Heart right ventricle (tissue), 16 donors: ENCODE measurements around the gene RHOA. TPM values are rescaled to one million over a fixed set of nuclear protein-coding genes. Genes with fewer than 3 reads are reported as not detected.
"Not testable (repeated sequence)": the region's sequence is repeated elsewhere in the genome, so short reads cannot be mapped to it uniquely, and the experiment has no call there.

Experiments
- ATAC-seq, 8 donors: fragments of 200-7000 bp; cut with Tn5 transposase; one replicate each; pipeline ENCODE4 v1.9.1; 2020; ENCODE audit warnings: mild to moderate bottlenecking in 8 of 8, moderate library complexity in 8 of 8, moderate number of reproducible peaks in 1 of 8
- DNase-seq, 2 donors: peaks; one replicate each; pipeline ENCODE4 v3.0.0-alpha.2; 2020
- H3K27ac ChIP-seq, 10 donors: fragments of 200-600 bp; sonication (generic) in 2 of 10; one replicate each; pipeline versions ENCODE4 v1.5.0 to v1.8.0; 2020 to 2022; ENCODE audit warnings: mild to moderate bottlenecking in 3 of 10
- H3K27me3 ChIP-seq, 7 donors: fragments of 200-600 bp; one replicate each; pipeline ENCODE4 v1.8.0; 2021 to 2022; ENCODE audit warnings: mild to moderate bottlenecking in 2 of 7
- H3K36me3 ChIP-seq, 9 donors: fragments of 200-600 bp; sonication (generic) in 1 of 9; one replicate each; pipeline versions ENCODE4 v1.5.0 to v1.8.0; 2020 to 2022; ENCODE audit warnings: mild to moderate bottlenecking in 2 of 9
- H3K4me1 ChIP-seq, 9 donors: fragments of 200-600 bp; sonication (generic) in 1 of 9; one replicate each; pipeline versions ENCODE4 v1.5.0 to v1.8.0; 2020 to 2022; ENCODE audit warnings: mild to moderate bottlenecking in 4 of 9
- H3K4me3 ChIP-seq, 10 donors: fragments of 200-600 bp; sonication (generic) in 2 of 10; one replicate each; pipeline versions ENCODE4 v1.5.0 to v1.8.0; 2020 to 2022; ENCODE audit warnings: mild to moderate bottlenecking in 7 of 10, moderate library complexity in 2 of 10
- H3K9me3 ChIP-seq, 11 donors: fragments of 200-600 bp in 10 of 11; sonication (generic) in 2 of 11; one replicate each; pipeline versions ENCODE4 v1.5.0 to v1.8.0; 2013 to 2022; ENCODE audit warnings: mild to moderate bottlenecking in 2 of 11, control low read depth in 1 of 11, moderate library complexity in 1 of 11
- WGBS, 2 donors: extraction: QIAGEN DNeasy Blood & Tissue Kit; methylation state at CpG; one replicate each; pipeline ENCODE4 v1.1.7; 2013; ENCODE audit warnings: inconsistent platforms in 1 of 2; 5-methylcytosine and 5-hydroxymethylcytosine counted together
- intact Hi-C, 10 donors: fragments of 100-400 bp; cut with DNase I; formaldehyde crosslinking; loops; one replicate each; pipeline versions ENCODE4 v1.11.1 to v1.14.2; 2022
- polyA plus RNA-seq, 2 donors: library from polyadenylated mRNA; stranded (reverse); fragments of 200-250 nt; gene quantifications; one replicate each; pipeline ENCODE4 v1.2.3, GENCODE V29; 2013
- total RNA-seq, 10 donors: library from RNA; stranded (reverse); fragmentation: NEBNext Ultra II Directional in 3 of 10; extraction: Animal tissue kit (Norgen Biotek cat#: 25700) in 3 of 10; gene quantifications; one replicate each; pipeline versions ENCODE4 v1.2.1 to v1.2.4, GENCODE V29; 2021 to 2023
- TF ChIP-seq, protein P1 (sequence below), 9 donors: fragments of 200-600 bp; sonication (generic) in 2 of 9; IDR thresholded peaks; one replicate each; pipeline versions ENCODE4 v1.5.0 to v1.8.0; 2021 to 2022; ENCODE audit warnings: antibody characterized with exemption in 9 of 9, mild to moderate bottlenecking in 5 of 9, moderate library complexity in 1 of 9
- donor health status: Arrhythmogenic right ventricular cardiomyopathy.
- donor health status: ischemic (EF 13 %, LVEDD 7.1; RV severe dilation, severe dysfunction).
- donor health status: healthy with polysubstance abuse.
- donor health status: DM: no; HTN: yes; CAD: no.
- donor health status: DM: no; HTN: no; CAD: no.
- donor health status: ischemic (EF 25% LVEDD 6.9; RV normal size, moderate dysfunction).
- donor health status: ischemic (EF 25% LVEDD 5.7; RV mildly dilated, moderate dysfunction).
- donor health status: healthy.
- donor health status: DM: yes; HTN: yes; CAD: no.
- donor health status: Ischemic cardiomyopathy.
- donor health status: ischemic (EF 35%, LVEDD 5.7; RV mildly dilated, moderate dysfunction).
- donor health status: nonischemic (EF 11% LVEDD 7.7; RV severe dilation, severe dysfunction).
- donor health status: DM: yes; HTN: yes; CAD: no.
- donor health status: PGD.
- donor health status: ischemic (EF 29% LVEDD 5.4; RV normal size, mild dysfunction).
- donor health status: nonischemic (EF 23%, LVEDD 6.1; RV moderate dilation, normal function).

Gene RHOA
- total and polyA plus RNA-seq, 12 donors: 139 to 335 (median 250) TPM

DNA sequence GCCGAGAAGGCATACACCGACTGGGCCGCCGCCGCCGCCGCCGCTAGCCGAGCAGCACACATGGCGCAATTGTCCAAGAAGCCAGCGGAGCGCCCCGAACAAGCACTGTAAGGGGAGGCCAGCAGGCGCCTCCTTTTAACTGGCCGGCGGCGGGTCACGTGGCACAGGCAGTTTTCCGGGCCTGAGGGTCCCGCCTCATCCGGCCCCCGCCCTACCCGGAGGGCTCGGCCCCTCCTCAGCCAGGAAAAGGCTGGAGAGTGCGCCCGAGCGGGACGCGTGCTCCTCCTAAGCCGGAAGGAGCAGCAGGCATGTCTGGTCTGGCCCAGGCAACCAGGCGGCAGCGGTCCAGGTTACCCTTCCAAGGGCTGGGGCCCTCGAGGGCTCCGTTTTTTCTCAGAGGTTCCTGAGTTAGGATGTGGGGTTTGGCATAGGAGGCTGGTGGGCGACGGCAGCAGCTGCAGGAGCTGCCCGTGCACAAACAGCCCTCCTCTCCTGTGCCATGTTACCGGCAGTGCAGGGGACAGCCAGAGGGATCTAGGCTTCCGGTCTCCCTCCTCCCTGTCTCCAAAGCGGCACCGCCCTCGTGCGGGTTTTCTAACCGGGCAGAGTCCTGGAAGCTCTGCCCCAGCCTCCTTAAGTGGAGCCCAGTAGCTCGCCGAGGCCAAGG, 53.4 kb downstream of the RHOA start, which contains the start of gene GPX1:
GPX1 (minus strand) TSS at position 137 of the 667 bp plus-strand sequence; CDS start at position 62, 75 bp downstream.
- no peaks in the 10 kb centered on the region for H3K9me3 ChIP-seq
- ATAC-seq (peak; percentile 95 to 97 (median 97)), DNase-seq (peak; percentile 96)
- intact Hi-C loops: loop anchor here in 6 of 10 donors (2.0 to 5.0 kb wide), 4 partner anchors 18 to 54 kb away; partner anchors contain the start of genes RHOA (in 5 of the 6), TCTA (in 4 of the 6) and USP4 (in 1 of the 6)
- peak within 1 kb of the TSS; percentile 60 to 92 (median 81) for H3K4me3 ChIP-seq
- 1 to 2% methylated on average over 43 to 45 of the region's 46 CpGs for WGBS, 2 donors
- TF ChIP-seq, protein P1, sequence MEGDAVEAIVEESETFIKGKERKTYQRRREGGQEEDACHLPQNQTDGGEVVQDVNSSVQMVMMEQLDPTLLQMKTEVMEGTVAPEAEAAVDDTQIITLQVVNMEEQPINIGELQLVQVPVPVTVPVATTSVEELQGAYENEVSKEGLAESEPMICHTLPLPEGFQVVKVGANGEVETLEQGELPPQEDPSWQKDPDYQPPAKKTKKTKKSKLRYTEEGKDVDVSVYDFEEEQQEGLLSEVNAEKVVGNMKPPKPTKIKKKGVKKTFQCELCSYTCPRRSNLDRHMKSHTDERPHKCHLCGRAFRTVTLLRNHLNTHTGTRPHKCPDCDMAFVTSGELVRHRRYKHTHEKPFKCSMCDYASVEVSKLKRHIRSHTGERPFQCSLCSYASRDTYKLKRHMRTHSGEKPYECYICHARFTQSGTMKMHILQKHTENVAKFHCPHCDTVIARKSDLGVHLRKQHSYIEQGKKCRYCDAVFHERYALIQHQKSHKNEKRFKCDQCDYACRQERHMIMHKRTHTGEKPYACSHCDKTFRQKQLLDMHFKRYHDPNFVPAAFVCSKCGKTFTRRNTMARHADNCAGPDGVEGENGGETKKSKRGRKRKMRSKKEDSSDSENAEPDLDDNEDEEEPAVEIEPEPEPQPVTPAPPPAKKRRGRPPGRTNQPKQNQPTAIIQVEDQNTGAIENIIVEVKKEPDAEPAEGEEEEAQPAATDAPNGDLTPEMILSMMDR (IDR thresholded peaks at IDR 0.05): no peak
- peaks cover 0 to 73% (median 38%) of the 10 kb centered on the region in 9 donors for H3K36me3 ChIP-seq
- H3K4me1 ChIP-seq: peaks cover 6 to 53% (median 40%) of the 10 kb centered on the region in 9 donors
- H3K27ac ChIP-seq: peak within 1 kb of the TSS; percentile 74 to 96 (median 92)
- H3K27me3 ChIP-seq: no peaks in the 10 kb centered on the region

DNA sequence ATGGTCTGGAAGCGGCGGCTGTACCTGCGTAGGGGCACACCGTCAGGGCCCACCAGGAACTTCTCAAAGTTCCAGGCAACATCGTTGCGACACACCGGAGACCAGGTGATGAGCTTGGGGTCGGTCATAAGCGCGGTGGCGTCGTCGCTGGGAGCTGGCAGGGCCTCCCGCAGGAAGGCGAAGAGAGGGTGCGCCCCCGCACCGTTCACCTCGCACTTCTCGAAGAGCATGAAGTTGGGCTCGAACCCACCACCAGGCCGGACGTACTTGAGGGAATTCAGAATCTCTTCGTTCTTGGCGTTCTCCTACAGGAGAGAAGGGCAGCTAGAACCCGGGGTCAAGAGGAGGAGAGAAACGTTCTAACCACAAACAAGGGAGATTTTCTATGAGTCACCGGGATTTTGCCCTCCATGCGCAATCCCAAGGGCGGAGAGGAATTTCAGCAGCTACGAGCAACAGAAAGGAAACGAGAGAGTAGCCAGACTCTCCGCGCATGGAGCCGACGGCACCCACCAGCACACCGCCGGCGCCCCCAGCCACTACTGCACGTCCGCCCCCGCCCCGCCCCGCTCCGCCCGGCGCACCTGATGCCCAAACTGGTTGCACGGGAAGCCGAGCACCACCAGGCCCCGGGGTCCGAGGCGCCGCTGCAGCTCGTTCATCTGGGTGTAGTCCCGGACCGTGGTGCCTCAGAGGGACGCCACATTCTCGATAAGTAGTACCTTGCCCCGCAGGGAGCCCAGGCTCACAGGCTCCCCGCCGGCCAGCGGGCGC, 54.1 kb downstream of the RHOA start:
- intact Hi-C loops: loop anchor here in 6 of 10 donors (2.0 to 5.0 kb wide), 4 partner anchors 17 to 55 kb away; partner anchors contain the start of genes RHOA (in 5 of the 6), TCTA (in 4 of the 6) and USP4 (in 1 of the 6)
- 7 to 12% methylated on average over 55 to 63 of the region's 63 CpGs for WGBS, 2 donors
- peak; percentile 21 to 72 (median 38) for ATAC-seq
- H3K9me3 ChIP-seq, H3K27me3 ChIP-seq: not testable (repeated sequence)
- peak; percentile 44 to 56 for DNase-seq
- peak overlapping the region; percentile 60 to 92 (median 81) for H3K4me3 ChIP-seq
- H3K27ac ChIP-seq: peak overlapping the region; percentile 74 to 96 (median 92)
- peaks cover 6 to 60% (median 40%) of the 10 kb centered on the region in 9 donors for H3K4me1 ChIP-seq
- peaks cover 0 to 66% (median 32%) of the 10 kb centered on the region in 9 donors for H3K36me3 ChIP-seq

DNA sequence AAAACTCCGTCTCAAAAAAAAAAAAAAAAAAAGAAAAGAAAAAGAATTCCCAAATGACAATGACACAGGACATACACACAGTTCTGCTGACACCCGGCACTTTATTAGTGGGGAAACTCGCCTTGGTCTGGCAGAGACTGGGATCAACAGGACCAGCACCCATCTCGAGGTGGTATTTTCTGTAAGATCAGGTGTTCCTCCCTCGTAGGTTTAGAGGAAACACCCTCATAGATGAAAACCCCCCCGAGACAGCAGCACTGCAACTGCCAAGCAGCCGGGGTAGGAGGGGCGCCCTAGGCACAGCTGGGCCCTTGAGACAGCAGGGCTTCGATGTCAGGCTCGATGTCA, 54.7 kb downstream of the RHOA start:
- peak overlapping the region; percentile 60 to 92 (median 81) for H3K4me3 ChIP-seq
- DNase-seq, H3K27me3 ChIP-seq, H3K9me3 ChIP-seq: not testable (repeated sequence)
- H3K27ac ChIP-seq: peak overlapping the region; percentile 74 to 96 (median 92)
- peak in 1 of 8 donors; percentile 1 for ATAC-seq
- intact Hi-C loops: loop anchor here in 5 of 10 donors (5.0 kb wide), 2 partner anchors 50 to 55 kb away; partner anchors contain the start of genes RHOA (in 4 of the 5) and TCTA (in 4 of the 5)
- H3K4me1 ChIP-seq: peaks cover 6 to 66% (median 40%) of the 10 kb centered on the region in 9 donors
- peaks cover 0 to 60% (median 26%) of the 10 kb centered on the region in 9 donors for H3K36me3 ChIP-seq
- 35 to 37% methylated on average over 8 to 10 of the region's 10 CpGs for WGBS, 2 donors

DNA sequence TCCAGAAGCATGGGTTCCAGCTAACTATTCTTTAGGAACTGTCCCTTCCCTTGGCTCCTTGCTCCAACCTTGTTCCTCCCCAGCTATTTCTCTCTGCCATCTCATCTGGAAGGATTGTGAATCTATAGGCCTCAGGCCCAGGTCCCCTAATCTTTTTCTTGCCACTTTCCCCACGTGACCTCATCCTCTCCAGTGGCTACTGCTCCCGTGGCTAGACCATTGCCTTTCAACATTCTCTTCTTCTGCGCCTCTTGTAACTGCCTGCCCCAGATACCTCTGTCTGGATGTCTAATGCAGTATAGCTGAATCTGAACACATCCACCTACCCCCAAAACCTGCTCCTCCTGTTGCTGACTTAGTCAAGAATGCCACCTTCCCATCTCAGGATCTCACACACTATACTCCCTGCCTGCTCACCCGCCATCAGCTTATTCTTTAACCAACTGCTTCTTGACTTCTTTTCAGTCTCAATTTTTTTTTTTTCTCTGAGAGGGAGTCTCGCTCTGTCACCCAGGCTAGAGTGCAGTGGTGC, 58.8 kb downstream of the RHOA start:
- H3K27ac ChIP-seq: peak overlapping the region in 2 of 10 donors; percentile 37 to 89
- no peaks in the 10 kb centered on the region for H3K9me3 ChIP-seq
- H3K27me3 ChIP-seq: no peaks in the 10 kb centered on the region
- no peak for ATAC-seq
- peaks cover 0 to 28% (median 3%) of the 10 kb centered on the region in 9 donors for H3K36me3 ChIP-seq
- no peak overlapping the region for H3K4me3 ChIP-seq
- TF ChIP-seq, protein P1 (IDR thresholded peaks at IDR 0.05): no peak
- H3K4me1 ChIP-seq: peaks cover 0 to 77% (median 23%) of the 10 kb centered on the region in 9 donors
- intact Hi-C loops: no loop called here
- 81 to 88% methylated on average over 5 of the region's 5 CpGs for WGBS, 2 donors
- DNase-seq: no peak

DNA sequence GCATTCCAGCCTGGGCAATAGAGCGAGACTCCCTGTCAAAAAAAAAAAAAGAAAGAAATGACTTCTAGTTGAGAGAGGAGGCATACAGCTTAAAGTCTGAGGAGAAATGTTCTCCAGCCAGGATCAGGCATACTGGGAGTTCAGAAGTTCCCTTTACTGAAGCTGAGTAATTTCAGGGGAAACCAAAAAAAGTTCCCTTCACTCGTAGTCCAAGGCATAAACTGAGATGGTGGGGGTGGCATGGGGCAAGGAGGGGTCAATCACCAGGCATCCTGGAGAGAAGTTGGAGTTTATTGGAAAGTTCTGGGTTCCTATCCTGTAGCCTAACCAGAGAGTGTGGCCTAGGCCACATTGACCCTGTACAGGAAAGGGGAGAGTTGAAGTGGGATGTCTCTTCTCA, 59.5 kb downstream of the RHOA start:
- Histone ChIP-seq H3K4me1 (peaks cover 0 to 84% (median 18%) of the 10 kb centered on the region in 9 donors), H3K9me3 (no peaks in the 10 kb centered on the region), H3K27ac (peak overlapping the region in 4 of 10 donors; percentile 32 to 89 (median 42)), H3K27me3 (no peaks in the 10 kb centered on the region), H3K4me3 (no peak overlapping the region), H3K36me3 (peaks cover 0 to 27% (median 3%) of the 10 kb centered on the region in 9 donors)
- TF ChIP-seq, protein P1 (IDR thresholded peaks at IDR 0.05): no peak
- 87 to 90% methylated on average over 2 of the region's 2 CpGs for WGBS, 2 donors
- DNase-seq (no peak), ATAC-seq (no peak)
- intact Hi-C loops: no loop called here
